Epidermal melanocyte (primary cell): ENCODE measurements around the gene BATF.

ENCODE experiments used
- DNase-seq: peaks from one replicate; pipeline ENCODE4 v3.0.0; 2011; ENCODE audit warnings: low spot score; ENCODE audit not compliant: insufficient read length

Gene BATF

DNA sequence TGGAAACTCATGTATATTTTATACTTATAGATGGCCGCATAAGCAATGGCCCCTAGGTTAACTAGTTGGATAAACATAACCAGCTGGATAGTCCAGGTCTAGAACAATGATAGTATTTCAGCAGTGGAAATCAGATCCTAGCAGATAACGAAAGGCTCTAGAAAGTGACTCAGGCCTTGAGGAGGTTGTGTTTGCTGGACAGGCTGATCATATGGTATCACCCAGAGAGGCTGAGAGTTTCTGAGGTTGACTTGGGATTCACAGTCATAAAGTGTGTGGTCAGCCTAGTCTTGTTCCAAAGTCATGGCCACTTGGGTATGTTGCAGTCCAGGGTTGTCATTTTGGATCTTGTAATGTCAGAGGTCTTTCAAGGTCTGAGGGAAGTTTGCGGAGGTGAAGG, 73.0 kb downstream of the BATF start:
- DNase-seq = no peak
